ENCODE measurements around the gene GLRA3. TPM values are rescaled to one million over a fixed set of nuclear protein-coding genes. Genes with fewer than 3 reads are reported as not detected.

The GLRA3 gene
- total RNA-seq, 3 donors from 2014 or later, result 0.09 TPM; not detected in 2

DNA sequence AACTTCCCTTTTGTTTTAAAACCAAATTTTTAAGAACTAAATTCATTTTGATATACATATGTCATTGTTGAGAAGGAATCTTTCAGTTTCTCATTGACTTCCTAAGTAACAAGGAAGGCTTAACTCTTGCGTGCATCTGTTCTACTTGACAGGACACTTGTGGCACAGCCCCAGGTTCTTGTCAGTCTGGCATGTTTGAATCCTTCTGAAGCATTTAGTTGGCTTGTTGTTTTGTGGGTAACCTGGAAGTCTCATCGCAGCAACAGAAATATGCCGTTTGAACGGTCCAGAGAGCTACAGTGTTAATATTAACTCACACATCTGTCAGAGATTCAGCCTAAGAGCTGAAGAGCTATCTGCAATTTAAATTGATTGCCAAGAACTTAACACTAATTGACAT is 76.0 kb downstream of the GLRA3 start:
- TF ChIP-seq, protein P1, sequence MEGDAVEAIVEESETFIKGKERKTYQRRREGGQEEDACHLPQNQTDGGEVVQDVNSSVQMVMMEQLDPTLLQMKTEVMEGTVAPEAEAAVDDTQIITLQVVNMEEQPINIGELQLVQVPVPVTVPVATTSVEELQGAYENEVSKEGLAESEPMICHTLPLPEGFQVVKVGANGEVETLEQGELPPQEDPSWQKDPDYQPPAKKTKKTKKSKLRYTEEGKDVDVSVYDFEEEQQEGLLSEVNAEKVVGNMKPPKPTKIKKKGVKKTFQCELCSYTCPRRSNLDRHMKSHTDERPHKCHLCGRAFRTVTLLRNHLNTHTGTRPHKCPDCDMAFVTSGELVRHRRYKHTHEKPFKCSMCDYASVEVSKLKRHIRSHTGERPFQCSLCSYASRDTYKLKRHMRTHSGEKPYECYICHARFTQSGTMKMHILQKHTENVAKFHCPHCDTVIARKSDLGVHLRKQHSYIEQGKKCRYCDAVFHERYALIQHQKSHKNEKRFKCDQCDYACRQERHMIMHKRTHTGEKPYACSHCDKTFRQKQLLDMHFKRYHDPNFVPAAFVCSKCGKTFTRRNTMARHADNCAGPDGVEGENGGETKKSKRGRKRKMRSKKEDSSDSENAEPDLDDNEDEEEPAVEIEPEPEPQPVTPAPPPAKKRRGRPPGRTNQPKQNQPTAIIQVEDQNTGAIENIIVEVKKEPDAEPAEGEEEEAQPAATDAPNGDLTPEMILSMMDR (IDR thresholded peaks at IDR 0.05), result no peak
- Histone ChIP-seq H3K4me1 (ENCODE audit: low read depth) (no peaks in the 10 kb centered on the region), H3K4me3 (no peak overlapping the region), H3K36me3 (ENCODE audit: low read depth) (no peaks in the 10 kb centered on the region), H3K9me3 (no peaks in the 10 kb centered on the region)
- ATAC-seq (no peak), DNase-seq (no peak)
- intact Hi-C loops (cut with DNase I, micrococcal nuclease), result no loop called here

DNA sequence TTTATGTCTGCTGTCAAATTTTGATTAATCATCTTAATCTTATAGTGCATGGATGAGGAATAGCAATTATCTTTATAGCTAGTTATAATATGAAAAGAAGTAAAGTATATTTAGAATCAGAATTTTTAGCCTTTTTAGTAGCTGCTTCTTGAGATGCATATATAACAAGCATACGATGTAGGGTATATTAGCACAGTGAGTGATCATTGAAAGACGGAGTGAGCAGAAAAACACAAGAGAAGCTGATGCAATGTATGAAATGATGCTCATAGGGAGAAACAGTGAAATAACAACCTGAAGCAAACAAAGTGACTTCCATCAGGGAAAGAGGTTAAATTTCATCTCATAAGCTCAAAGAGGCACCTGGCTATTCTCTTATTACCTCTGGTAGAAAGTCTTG is 77.0 kb downstream of the GLRA3 start:
- Histone ChIP-seq H3K9me3 (no peaks in the 10 kb centered on the region), H3K4me3 (no peak overlapping the region), H3K36me3 (ENCODE audit: low read depth) (no peaks in the 10 kb centered on the region), H3K4me1 (ENCODE audit: low read depth) (no peaks in the 10 kb centered on the region)
- DNase-seq, result no peak
- intact Hi-C loops (cut with DNase I, micrococcal nuclease), result no loop called here
- ATAC-seq, result no peak
- TF ChIP-seq, protein P1 (IDR thresholded peaks at IDR 0.05), result no peak

- Histone ChIP-seq H3K36me3 (ENCODE audit: low read depth) (no peaks in the 10 kb centered on the region), H3K9me3 (no peaks in the 10 kb centered on the region), H3K4me3 (no peak overlapping the region), H3K4me1 (ENCODE audit: low read depth) (no peaks in the 10 kb centered on the region)
- intact Hi-C loops (cut with DNase I, micrococcal nuclease), result no loop called here
- no peak for ATAC-seq
- TF ChIP-seq, protein P1 (IDR thresholded peaks at IDR 0.05), result no peak
- DNase-seq, result no peak
These were observed 80.0 kb downstream of the GLRA3 start for GRCh38 chr4:174749091-174749490.

GRCh38 chr4:174746710-174747109 is 82.3 kb downstream of the GLRA3 start:
- intact Hi-C loops (cut with DNase I, micrococcal nuclease), result no loop called here
- TF ChIP-seq, protein P1 (IDR thresholded peaks at IDR 0.05), result no peak
- DNase-seq (no peak), ATAC-seq (no peak)
- Histone ChIP-seq H3K4me1 (ENCODE audit: low read depth) (no peaks in the 10 kb centered on the region), H3K9me3 (no peaks in the 10 kb centered on the region), H3K36me3 (ENCODE audit: low read depth) (no peaks in the 10 kb centered on the region), H3K4me3 (no peak overlapping the region)

DNA sequence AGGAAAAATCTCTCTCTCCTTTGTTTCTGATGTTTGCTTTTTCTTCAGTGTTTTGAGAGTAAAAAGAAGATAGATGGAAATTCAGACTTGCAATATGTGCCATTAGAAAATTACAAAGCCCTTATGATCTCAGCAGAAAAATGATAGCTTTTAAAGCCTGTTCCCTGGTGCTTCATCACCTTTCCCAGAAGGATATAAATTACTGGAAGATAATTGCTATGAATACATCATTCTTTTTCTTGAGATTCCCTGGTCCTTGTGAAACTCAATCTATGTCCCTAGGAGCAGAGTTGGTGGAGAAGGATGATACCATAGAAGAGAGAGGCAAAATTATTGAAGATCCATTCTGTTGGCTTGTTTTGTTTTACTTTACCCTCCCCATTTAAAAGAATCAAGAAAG is 86.5 kb downstream of the GLRA3 start:
- no peaks in the 10 kb centered on the region for H3K4me1 ChIP-seq (ENCODE audit: low read depth)
- H3K9me3 ChIP-seq, result no peaks in the 10 kb centered on the region
- H3K36me3 ChIP-seq (ENCODE audit: low read depth), result no peaks in the 10 kb centered on the region
- TF ChIP-seq, protein P1 (IDR thresholded peaks at IDR 0.05), result no peak
- intact Hi-C loops (cut with DNase I, micrococcal nuclease), result no loop called here
- no peak overlapping the region for H3K4me3 ChIP-seq
- DNase-seq, result no peak
- ATAC-seq, result no peak

GRCh38 chr4:174739576-174739975 is 89.5 kb downstream of the GLRA3 start:
- TF ChIP-seq, protein P1 (IDR thresholded peaks at IDR 0.05), result no peak
- Histone ChIP-seq H3K4me3 (no peak overlapping the region), H3K4me1 (ENCODE audit: low read depth) (no peaks in the 10 kb centered on the region), H3K36me3 (ENCODE audit: low read depth) (no peaks in the 10 kb centered on the region), H3K9me3 (no peaks in the 10 kb centered on the region)
- intact Hi-C loops (cut with DNase I, micrococcal nuclease), result no loop called here
- ATAC-seq (no peak), DNase-seq (no peak)

All from mucosa of descending colon (tissue), 3 donors.